Measurements from ENCODE around the gene OPRD1. TPM values are rescaled to one million over a fixed set of nuclear protein-coding genes. Genes with fewer than 3 reads are reported as not detected.

OPRD1 gene
- total RNA-seq, 1 donor from 2014 or later, result 1.2 TPM

DNA sequence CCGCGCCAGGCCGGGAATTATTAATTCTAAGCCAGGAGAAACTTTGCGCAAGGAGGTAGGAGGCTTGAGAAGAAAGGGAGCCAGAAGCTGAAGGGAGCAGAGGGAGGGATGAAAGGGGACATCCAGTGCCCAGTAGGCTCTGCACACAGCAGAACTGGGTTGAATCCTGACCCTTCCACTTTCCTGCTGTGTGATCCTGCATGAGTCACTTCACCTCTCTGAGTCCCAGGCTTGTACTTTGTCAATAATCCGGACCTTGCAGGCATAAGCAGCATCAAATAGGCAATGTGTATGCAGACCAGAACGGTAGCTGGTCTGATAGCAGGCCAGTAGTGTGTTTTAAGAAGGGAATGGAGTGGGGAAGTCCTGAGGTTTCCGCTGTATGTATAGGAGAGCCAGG, 76.9 kb downstream of the OPRD1 start:
- H3K4me3 Mint-ChIP-seq (ENCODE audit: unreplicated experiment), result no peak overlapping the region
- no peaks in the 10 kb centered on the region for H3K36me3 Mint-ChIP-seq (ENCODE audit: unreplicated experiment)
- H3K9me3 Mint-ChIP-seq (ENCODE audit: unreplicated experiment), result no peaks in the 10 kb centered on the region
- no peak overlapping the region for H3K27ac Mint-ChIP-seq (ENCODE audit: unreplicated experiment)
- DNase-seq, result no peak
- peaks cover 8% of the 10 kb centered on the region for H3K4me1 Mint-ChIP-seq (ENCODE audit: low read depth, unreplicated experiment)
- H3K27me3 Mint-ChIP-seq (ENCODE audit: unreplicated experiment), result peaks cover 8% of the 10 kb centered on the region
- TF ChIP-seq, protein P1, sequence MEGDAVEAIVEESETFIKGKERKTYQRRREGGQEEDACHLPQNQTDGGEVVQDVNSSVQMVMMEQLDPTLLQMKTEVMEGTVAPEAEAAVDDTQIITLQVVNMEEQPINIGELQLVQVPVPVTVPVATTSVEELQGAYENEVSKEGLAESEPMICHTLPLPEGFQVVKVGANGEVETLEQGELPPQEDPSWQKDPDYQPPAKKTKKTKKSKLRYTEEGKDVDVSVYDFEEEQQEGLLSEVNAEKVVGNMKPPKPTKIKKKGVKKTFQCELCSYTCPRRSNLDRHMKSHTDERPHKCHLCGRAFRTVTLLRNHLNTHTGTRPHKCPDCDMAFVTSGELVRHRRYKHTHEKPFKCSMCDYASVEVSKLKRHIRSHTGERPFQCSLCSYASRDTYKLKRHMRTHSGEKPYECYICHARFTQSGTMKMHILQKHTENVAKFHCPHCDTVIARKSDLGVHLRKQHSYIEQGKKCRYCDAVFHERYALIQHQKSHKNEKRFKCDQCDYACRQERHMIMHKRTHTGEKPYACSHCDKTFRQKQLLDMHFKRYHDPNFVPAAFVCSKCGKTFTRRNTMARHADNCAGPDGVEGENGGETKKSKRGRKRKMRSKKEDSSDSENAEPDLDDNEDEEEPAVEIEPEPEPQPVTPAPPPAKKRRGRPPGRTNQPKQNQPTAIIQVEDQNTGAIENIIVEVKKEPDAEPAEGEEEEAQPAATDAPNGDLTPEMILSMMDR (IDR thresholded peaks at IDR 0.05; ENCODE audit: partially characterized antibody, unreplicated experiment), result no peak

DNA sequence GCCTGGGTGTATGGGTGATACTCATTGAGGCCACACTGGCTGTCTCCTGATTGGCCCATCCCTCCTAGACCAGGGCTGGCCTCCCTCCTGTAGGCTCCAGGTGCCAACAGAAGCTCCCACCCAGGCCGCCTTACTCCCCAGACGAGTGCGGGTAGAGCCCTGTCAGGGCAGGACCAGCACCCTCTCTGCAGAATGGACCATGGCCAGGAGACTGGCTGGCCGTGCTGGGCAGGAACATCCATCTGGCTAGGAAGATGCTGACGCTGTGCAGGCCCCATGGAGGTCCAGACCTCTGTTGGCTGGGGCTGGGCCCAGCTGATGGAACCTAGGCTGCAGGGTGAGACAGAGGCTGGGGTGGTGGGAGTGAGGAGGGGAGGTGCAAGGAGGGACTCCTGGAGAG, 77.4 kb downstream of the OPRD1 start:
- no peak for DNase-seq
- H3K36me3 Mint-ChIP-seq (ENCODE audit: unreplicated experiment), result no peaks in the 10 kb centered on the region
- no peak overlapping the region for H3K4me3 Mint-ChIP-seq (ENCODE audit: unreplicated experiment)
- peaks cover 8% of the 10 kb centered on the region for H3K4me1 Mint-ChIP-seq (ENCODE audit: low read depth, unreplicated experiment)
- no peaks in the 10 kb centered on the region for H3K9me3 Mint-ChIP-seq (ENCODE audit: unreplicated experiment)
- H3K27ac Mint-ChIP-seq (ENCODE audit: unreplicated experiment), result no peak overlapping the region
- H3K27me3 Mint-ChIP-seq (ENCODE audit: unreplicated experiment), result peaks cover 8% of the 10 kb centered on the region
- TF ChIP-seq, protein P1 (IDR thresholded peaks at IDR 0.05; ENCODE audit: partially characterized antibody, unreplicated experiment), result no peak

GRCh38 chr1:28890435-28890834, 78.5 kb downstream of the OPRD1 start:
- Mint-ChIP-seq H3K9me3 (ENCODE audit: unreplicated experiment) (no peaks in the 10 kb centered on the region), H3K4me3 (ENCODE audit: unreplicated experiment) (no peak overlapping the region), H3K27me3 (ENCODE audit: unreplicated experiment) (peaks cover 5% of the 10 kb centered on the region), H3K36me3 (ENCODE audit: unreplicated experiment) (no peaks in the 10 kb centered on the region), H3K4me1 (ENCODE audit: low read depth, unreplicated experiment) (peaks cover 3% of the 10 kb centered on the region), H3K27ac (ENCODE audit: unreplicated experiment) (no peak overlapping the region)
- no peak for DNase-seq
- TF ChIP-seq, protein P1 (IDR thresholded peaks at IDR 0.05; ENCODE audit: partially characterized antibody, unreplicated experiment), result no peak

- H3K9me3 Mint-ChIP-seq (ENCODE audit: unreplicated experiment), result no peaks in the 10 kb centered on the region
- peaks cover 3% of the 10 kb centered on the region for H3K4me1 Mint-ChIP-seq (ENCODE audit: low read depth, unreplicated experiment)
- H3K36me3 Mint-ChIP-seq (ENCODE audit: unreplicated experiment), result no peaks in the 10 kb centered on the region
- no peak for DNase-seq
- TF ChIP-seq, protein P1 (IDR thresholded peaks at IDR 0.05; ENCODE audit: partially characterized antibody, unreplicated experiment), result no peak
- no peak overlapping the region for H3K4me3 Mint-ChIP-seq (ENCODE audit: unreplicated experiment)
- no peak overlapping the region for H3K27ac Mint-ChIP-seq (ENCODE audit: unreplicated experiment)
- H3K27me3 Mint-ChIP-seq (ENCODE audit: unreplicated experiment), result peaks cover 5% of the 10 kb centered on the region
Measured at GRCh38 chr1:28890836-28891235, 78.9 kb downstream of the OPRD1 start.

GRCh38 chr1:28891256-28891655, 79.3 kb downstream of the OPRD1 start:
- Mint-ChIP-seq H3K4me3 (ENCODE audit: unreplicated experiment) (no peak overlapping the region), H3K36me3 (ENCODE audit: unreplicated experiment) (no peaks in the 10 kb centered on the region), H3K4me1 (ENCODE audit: low read depth, unreplicated experiment) (peaks cover 3% of the 10 kb centered on the region), H3K27me3 (ENCODE audit: unreplicated experiment) (peaks cover 3% of the 10 kb centered on the region), H3K9me3 (ENCODE audit: unreplicated experiment) (no peaks in the 10 kb centered on the region), H3K27ac (ENCODE audit: unreplicated experiment) (no peak overlapping the region)
- TF ChIP-seq, protein P1 (IDR thresholded peaks at IDR 0.05; ENCODE audit: partially characterized antibody, unreplicated experiment), result no peak
- DNase-seq, result no peak
